A549 (cell line): ENCODE data around the gene MAPT.

Experiments used
- CTCF ChIP-seq: fragments of >200 bp; sonication (Bioruptor Twin); formaldehyde crosslinking; IDR thresholded peaks from 3 replicates; pipeline ENCODE4 v1.5.1; 2016
- RCOR1 ChIP-seq: fragments of 150-350 bp; IDR thresholded peaks from 2 replicates; pipeline ENCODE4 v1.6.1; 2014; ENCODE audit warnings: antibody characterized with exemption, low read length, low read depth
- ZNF302 ChIP-seq: fragments of 250-450 bp; sonication (Bioruptor Pico); IDR thresholded peaks from 2 replicates; pipeline ENCODE4 v1.9.0; 2021; ENCODE audit warnings: inconsistent platforms, mild to moderate bottlenecking, moderate library complexity
- TF ChIP-seq, protein P1 (sequence below): IDR thresholded peaks from 2 replicates; pipeline ENCODE4 v1.6.1; 2012

DNA sequence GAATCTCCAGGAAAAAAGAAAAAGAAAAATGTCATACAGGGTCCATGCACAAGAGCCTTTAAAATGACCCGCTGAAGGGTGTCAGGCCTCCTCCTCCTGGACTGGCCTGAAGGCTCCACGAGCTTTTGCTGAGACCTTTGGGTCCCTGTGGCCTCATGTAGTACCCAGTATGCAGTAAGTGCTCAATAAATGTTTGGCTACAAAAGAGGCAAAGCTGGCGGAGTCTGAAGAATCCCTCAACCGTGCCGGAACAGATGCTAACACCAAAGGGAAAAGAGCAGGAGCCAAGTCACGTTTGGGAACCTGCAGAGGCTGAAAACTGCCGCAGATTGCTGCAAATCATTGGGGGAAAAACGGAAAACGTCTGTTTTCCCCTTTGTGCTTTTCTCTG lies 105.5 kb downstream of the MAPT start:
- TF ChIP-seq RCOR1 (no peak), CTCF (no peak), ZNF302 (no peak)
- TF ChIP-seq, protein P1, sequence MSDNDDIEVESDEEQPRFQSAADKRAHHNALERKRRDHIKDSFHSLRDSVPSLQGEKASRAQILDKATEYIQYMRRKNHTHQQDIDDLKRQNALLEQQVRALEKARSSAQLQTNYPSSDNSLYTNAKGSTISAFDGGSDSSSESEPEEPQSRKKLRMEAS: no peak
